K562 (cell line): ENCODE data around the gene GLRX2. TPM values are rescaled to one million over a fixed set of nuclear protein-coding genes. Genes with fewer than 3 reads are reported as not detected.
A peak's percentile ranks its signal among the peaks of the same experiment; 100 is the strongest.

Source experiments
- ARID1B ChIP-seq: fragments of 450-650 bp; IDR thresholded peaks from 2 replicates; pipeline ENCODE4 v1.6.1; 2016; ENCODE audit warnings: antibody characterized with exemption, mild to moderate bottlenecking, inconsistent platforms
- DNMT1 ChIP-seq: fragments of 450-650 bp; IDR thresholded peaks from 2 replicates; pipeline ENCODE4 v1.6.1; 2016; ENCODE audit warnings: antibody characterized with exemption, mild to moderate bottlenecking
- E2F6 ChIP-seq, 2 experiments: IDR thresholded peaks; 2 replicates each; pipeline ENCODE4 v1.6.1; 2011; ENCODE audit warnings: borderline replicate concordance in 1 of 2, control low read depth in 1 of 2, low read depth in 1 of 2, low read length in 1 of 2, mild to moderate bottlenecking in 1 of 2, mixed read lengths in 1 of 2, moderate library complexity in 1 of 2; ENCODE audit not compliant: insufficient read depth in 1 of 2, insufficient read length in 1 of 2, poor library complexity in 1 of 2, severe bottlenecking in 1 of 2; ENCODE audit errors: extremely low read depth in 1 of 2
- ETV1 ChIP-seq: fragments of 450-650 bp; conservative IDR thresholded peaks from 2 replicates; pipeline ENCODE4 v1.6.1; 2016; ENCODE audit warnings: missing genetic modification characterization, control low read depth, low read depth, missing compliant biosample characterization
- HMGXB4 ChIP-seq: sonication (generic); formaldehyde crosslinking; IDR thresholded peaks from 2 replicates; pipeline ENCODE4 v1.8.1; 2023; ENCODE audit warnings: mild to moderate bottlenecking, missing genetic modification reagents
- LEF1 ChIP-seq: fragments of 450-650 bp; IDR thresholded peaks from 2 replicates; pipeline ENCODE4 v1.6.1; 2016; ENCODE audit warnings: mild to moderate bottlenecking
- MTA3 ChIP-seq: fragments of 450-650 bp; formaldehyde crosslinking; IDR thresholded peaks from 2 replicates; pipeline ENCODE4 v1.6.1; 2017; ENCODE audit warnings: mild to moderate bottlenecking, borderline replicate concordance
- NBN ChIP-seq: fragments of 450-650 bp; IDR thresholded peaks from 2 replicates; pipeline ENCODE4 v1.6.1; 2016; ENCODE audit warnings: low read depth, mild to moderate bottlenecking
- NFE2 ChIP-seq: IDR thresholded peaks from 2 replicates; pipeline ENCODE4 v1.6.1; 2014; ENCODE audit warnings: antibody characterized with exemption, low read depth
- RBFOX2 ChIP-seq: fragments of 200-400 bp; formaldehyde crosslinking; IDR thresholded peaks from 2 replicates; pipeline ENCODE4 v1.6.1; 2017; ENCODE audit warnings: low read depth, mild to moderate bottlenecking, low read length, moderate library complexity
- SMARCA4 ChIP-seq: fragments of 450-650 bp; IDR thresholded peaks from 2 replicates; pipeline ENCODE4 v1.6.1; 2016
- TEAD4 ChIP-seq, 2 experiments: sonication (generic) in 1 of 2; formaldehyde crosslinking in 1 of 2; IDR thresholded peaks; 2 replicates each; pipeline versions ENCODE4 v1.6.1 to v1.8.0; 2012 to 2022; ENCODE audit warnings: borderline replicate concordance in 1 of 2, inconsistent platforms in 1 of 2, low read length in 1 of 2, mild to moderate bottlenecking in 1 of 2, missing genetic modification reagents in 1 of 2
- ZNF212 ChIP-seq: fragments of 450-650 bp; formaldehyde crosslinking; IDR thresholded peaks from 2 replicates; pipeline ENCODE4 v1.4.0; 2020; ENCODE audit warnings: mild to moderate bottlenecking
- ZNF318 ChIP-seq, 2 experiments: fragments of 450-650 bp; IDR thresholded peaks; 2 replicates each; pipeline ENCODE4 v1.6.1; 2016; ENCODE audit warnings: mild to moderate bottlenecking in 2 of 2, borderline replicate concordance in 1 of 2, low read depth in 1 of 2, moderate library complexity in 1 of 2
- ZSCAN29 ChIP-seq: fragments of 450-650 bp; IDR thresholded peaks from 2 replicates; pipeline ENCODE4 v1.6.1; 2017
- polyA plus RNA-seq, 8 experiments: library from polyadenylated mRNA; depleted of rRNA in 4 of 8; stranded (reverse) in 5 of 8; unstranded in 3 of 8; fragments of >200 nt; fragmentation: Nextera tagmentation in 2 of 8; fragmentation: Illumina TruSeq in 1 of 8; extraction: Ambion mirVana in 2 of 8; extraction: Trizol in 1 of 8; gene quantifications; 2 replicates each; pipeline versions ENCODE4 v1.2.1 to v1.2.3, GENCODE V29; 2011 to 2014; ENCODE audit warnings: inconsistent platforms in 1 of 8, missing spikeins in 1 of 8
- total RNA-seq, 7 experiments: library from RNA; depleted of rRNA in 6 of 7; stranded (reverse); fragments of >200 nt in 6 of 7; fragmentation: Illumina TruSeq in 2 of 7; extraction: Trizol in 2 of 7; gene quantifications; 2 replicates each; pipeline versions ENCODE4 v1.2.1 to v1.2.3, GENCODE V29; 2011 to 2021; ENCODE audit warnings: low replicate concordance in 1 of 7

Gene GLRX2
- total and polyA plus RNA-seq, 9 of the 15 experiments (the other 6 are each of a cell fraction or from before 2014, with no cell fraction given) = 13.3 to 82.6 (median 55.1) TPM

GRCh38 chr1:193113258-193113991, 8.2 kb upstream of the GLRX2 start (continued):
- TF ChIP-seq HMGXB4 (CRISPR knock-in tag) = 0 out of 2 replicates have a peak, but pooled peaks have one; percentile 50
- no peak for TF ChIP-seq ZSCAN29
- 0 out of 2 replicates have a peak, but pooled peaks have one; percentile 31 for TF ChIP-seq DNMT1
- TF ChIP-seq LEF1 = 0 out of 2 replicates have a peak, but pooled peaks have one; percentile 22
- no peak for TF ChIP-seq ZNF212 (CRISPR knock-in tag)
- TF ChIP-seq SMARCA4 = 0 out of 2 replicates have a peak, but pooled peaks have one; percentile 33
- TF ChIP-seq RBFOX2 = peak; percentile 35
- TF ChIP-seq E2F6 (IDR thresholded peaks at IDR 0.05; ENCODE audit: borderline replicate concordance in 1 of 2, extremely low read depth in 1 of 2, insufficient read depth in 1 of 2, insufficient read length in 1 of 2, low read depth in 1 of 2, low read length in 1 of 2, poor library complexity in 1 of 2, severe bottlenecking in 1 of 2) = peak in 1 of 2 experiments; percentile 29
- TF ChIP-seq MTA3 = peak; percentile 70
- TF ChIP-seq NBN = peak; percentile 78; the same call in 1 of the 2 replicates
- 0 out of 4 replicates have a peak, but pooled peaks of 1 of the 2 experiments have one; percentile 24 for TF ChIP-seq ZNF318 (IDR thresholded peaks at IDR 0.05; ENCODE audit: borderline replicate concordance in 1 of 2, low read depth in 1 of 2)
- peak; percentile 43; the same call in 1 of the 2 replicates for TF ChIP-seq NFE2
- TF ChIP-seq ETV1 (tag) = 0 out of 2 replicates have a peak, but pooled peaks have one; percentile 24
- TF ChIP-seq ARID1B = peak; percentile 7; the same call in 1 of the 2 replicates
- peak; percentile 21; the same call in 1 of the 2 replicates for TF ChIP-seq TEAD4 (IDR thresholded peaks at IDR 0.05; ENCODE audit: low read length)
- no peak for TF ChIP-seq TEAD4 (CRISPR knock-in tag; IDR thresholded peaks at IDR 0.05; ENCODE audit: borderline replicate concordance)
